Measurements from ENCODE around the gene SFSWAP. TPM values are rescaled to one million over a fixed set of nuclear protein-coding genes. Genes with fewer than 3 reads are reported as not detected.

Gene SFSWAP
- total and polyA plus RNA-seq, 2 of the 8 experiments (the other 6 are each of a cell fraction or from before 2014, with no cell fraction given): 36.5 to 49.5 TPM

DNA sequence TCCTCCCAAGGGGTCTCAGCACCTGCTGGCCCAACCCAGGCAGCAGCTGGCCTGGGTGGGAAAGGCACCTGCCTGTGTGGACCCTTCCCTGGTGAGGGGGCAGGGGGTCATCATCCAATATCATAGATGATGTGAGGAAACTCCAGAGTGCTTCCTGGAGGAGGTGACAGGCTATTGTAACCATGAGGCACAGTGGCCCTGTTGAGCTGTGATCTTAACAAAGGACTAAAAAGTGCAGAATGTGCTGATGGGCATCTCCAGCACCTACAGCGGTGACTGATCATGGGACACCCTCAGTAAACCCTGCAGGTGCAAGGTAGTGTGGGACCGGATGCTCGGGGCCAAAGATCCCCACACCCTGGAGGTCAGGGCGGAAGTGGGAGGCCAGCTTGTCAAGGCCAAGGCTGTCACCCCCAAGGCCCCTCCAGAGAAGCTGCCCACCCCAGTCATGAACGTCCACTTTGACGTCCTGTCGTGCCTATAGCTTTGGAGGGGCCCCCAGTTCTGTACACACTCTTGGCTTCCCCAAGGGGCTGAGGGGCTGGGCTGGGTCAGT lies 124.8 kb downstream of the SFSWAP start (continued):
- TF ChIP-seq, protein P1, sequence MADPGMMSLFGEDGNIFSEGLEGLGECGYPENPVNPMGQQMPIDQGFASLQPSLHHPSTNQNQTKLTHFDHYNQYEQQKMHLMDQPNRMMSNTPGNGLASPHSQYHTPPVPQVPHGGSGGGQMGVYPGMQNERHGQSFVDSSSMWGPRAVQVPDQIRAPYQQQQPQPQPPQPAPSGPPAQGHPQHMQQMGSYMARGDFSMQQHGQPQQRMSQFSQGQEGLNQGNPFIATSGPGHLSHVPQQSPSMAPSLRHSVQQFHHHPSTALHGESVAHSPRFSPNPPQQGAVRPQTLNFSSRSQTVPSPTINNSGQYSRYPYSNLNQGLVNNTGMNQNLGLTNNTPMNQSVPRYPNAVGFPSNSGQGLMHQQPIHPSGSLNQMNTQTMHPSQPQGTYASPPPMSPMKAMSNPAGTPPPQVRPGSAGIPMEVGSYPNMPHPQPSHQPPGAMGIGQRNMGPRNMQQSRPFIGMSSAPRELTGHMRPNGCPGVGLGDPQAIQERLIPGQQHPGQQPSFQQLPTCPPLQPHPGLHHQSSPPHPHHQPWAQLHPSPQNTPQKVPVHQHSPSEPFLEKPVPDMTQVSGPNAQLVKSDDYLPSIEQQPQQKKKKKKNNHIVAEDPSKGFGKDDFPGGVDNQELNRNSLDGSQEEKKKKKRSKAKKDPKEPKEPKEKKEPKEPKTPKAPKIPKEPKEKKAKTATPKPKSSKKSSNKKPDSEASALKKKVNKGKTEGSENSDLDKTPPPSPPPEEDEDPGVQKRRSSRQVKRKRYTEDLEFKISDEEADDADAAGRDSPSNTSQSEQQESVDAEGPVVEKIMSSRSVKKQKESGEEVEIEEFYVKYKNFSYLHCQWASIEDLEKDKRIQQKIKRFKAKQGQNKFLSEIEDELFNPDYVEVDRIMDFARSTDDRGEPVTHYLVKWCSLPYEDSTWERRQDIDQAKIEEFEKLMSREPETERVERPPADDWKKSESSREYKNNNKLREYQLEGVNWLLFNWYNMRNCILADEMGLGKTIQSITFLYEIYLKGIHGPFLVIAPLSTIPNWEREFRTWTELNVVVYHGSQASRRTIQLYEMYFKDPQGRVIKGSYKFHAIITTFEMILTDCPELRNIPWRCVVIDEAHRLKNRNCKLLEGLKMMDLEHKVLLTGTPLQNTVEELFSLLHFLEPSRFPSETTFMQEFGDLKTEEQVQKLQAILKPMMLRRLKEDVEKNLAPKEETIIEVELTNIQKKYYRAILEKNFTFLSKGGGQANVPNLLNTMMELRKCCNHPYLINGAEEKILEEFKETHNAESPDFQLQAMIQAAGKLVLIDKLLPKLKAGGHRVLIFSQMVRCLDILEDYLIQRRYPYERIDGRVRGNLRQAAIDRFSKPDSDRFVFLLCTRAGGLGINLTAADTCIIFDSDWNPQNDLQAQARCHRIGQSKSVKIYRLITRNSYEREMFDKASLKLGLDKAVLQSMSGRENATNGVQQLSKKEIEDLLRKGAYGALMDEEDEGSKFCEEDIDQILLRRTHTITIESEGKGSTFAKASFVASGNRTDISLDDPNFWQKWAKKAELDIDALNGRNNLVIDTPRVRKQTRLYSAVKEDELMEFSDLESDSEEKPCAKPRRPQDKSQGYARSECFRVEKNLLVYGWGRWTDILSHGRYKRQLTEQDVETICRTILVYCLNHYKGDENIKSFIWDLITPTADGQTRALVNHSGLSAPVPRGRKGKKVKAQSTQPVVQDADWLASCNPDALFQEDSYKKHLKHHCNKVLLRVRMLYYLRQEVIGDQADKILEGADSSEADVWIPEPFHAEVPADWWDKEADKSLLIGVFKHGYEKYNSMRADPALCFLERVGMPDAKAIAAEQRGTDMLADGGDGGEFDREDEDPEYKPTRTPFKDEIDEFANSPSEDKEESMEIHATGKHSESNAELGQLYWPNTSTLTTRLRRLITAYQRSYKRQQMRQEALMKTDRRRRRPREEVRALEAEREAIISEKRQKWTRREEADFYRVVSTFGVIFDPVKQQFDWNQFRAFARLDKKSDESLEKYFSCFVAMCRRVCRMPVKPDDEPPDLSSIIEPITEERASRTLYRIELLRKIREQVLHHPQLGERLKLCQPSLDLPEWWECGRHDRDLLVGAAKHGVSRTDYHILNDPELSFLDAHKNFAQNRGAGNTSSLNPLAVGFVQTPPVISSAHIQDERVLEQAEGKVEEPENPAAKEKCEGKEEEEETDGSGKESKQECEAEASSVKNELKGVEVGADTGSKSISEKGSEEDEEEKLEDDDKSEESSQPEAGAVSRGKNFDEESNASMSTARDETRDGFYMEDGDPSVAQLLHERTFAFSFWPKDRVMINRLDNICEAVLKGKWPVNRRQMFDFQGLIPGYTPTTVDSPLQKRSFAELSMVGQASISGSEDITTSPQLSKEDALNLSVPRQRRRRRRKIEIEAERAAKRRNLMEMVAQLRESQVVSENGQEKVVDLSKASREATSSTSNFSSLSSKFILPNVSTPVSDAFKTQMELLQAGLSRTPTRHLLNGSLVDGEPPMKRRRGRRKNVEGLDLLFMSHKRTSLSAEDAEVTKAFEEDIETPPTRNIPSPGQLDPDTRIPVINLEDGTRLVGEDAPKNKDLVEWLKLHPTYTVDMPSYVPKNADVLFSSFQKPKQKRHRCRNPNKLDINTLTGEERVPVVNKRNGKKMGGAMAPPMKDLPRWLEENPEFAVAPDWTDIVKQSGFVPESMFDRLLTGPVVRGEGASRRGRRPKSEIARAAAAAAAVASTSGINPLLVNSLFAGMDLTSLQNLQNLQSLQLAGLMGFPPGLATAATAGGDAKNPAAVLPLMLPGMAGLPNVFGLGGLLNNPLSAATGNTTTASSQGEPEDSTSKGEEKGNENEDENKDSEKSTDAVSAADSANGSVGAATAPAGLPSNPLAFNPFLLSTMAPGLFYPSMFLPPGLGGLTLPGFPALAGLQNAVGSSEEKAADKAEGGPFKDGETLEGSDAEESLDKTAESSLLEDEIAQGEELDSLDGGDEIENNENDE (IDR thresholded peaks at IDR 0.05; ENCODE audit: insufficient replicate concordance, low read length): no peak
- TF ChIP-seq MAX (IDR thresholded peaks at IDR 0.05): no peak
- TF ChIP-seq GTF2F1 (IDR thresholded peaks at IDR 0.05; ENCODE audit: borderline replicate concordance, low read depth, low read length): no peak
- TF ChIP-seq KDM4A (IDR thresholded peaks at IDR 0.05; ENCODE audit: low read depth, low read length, severe bottlenecking): no peak
- no peak for TF ChIP-seq HDAC6 (IDR thresholded peaks at IDR 0.05; ENCODE audit: low read depth, low read length)
- TF ChIP-seq ZNF274 (IDR thresholded peaks at IDR 0.05; ENCODE audit: borderline replicate concordance, extremely low read depth, low read length): no peak
- no peak for TF ChIP-seq SP2 (IDR thresholded peaks at IDR 0.05; ENCODE audit: low read length)
- no peak for TF ChIP-seq PHF8 (conservative IDR thresholded peaks at IDR 0.05; ENCODE audit: low read depth, low read length)
- no peak for TF ChIP-seq TCF12 (IDR thresholded peaks at IDR 0.05; ENCODE audit: low read depth, low read length)
- TF ChIP-seq GABPA (IDR thresholded peaks at IDR 0.05; ENCODE audit: borderline replicate concordance, insufficient read depth, low read length): no peak
